H9 (cell line): Measurements from ENCODE around the gene JAKMIP3. TPM values are rescaled to one million over a fixed set of nuclear protein-coding genes. Genes with fewer than 3 reads are reported as not detected.

ENCODE experiments used
- DNase-seq: peaks from one replicate; pipeline ENCODE4 v3.0.0-alpha.2; 2017
- H2AFZ ChIP-seq: one replicate; pipeline ENCODE4 v1.6.1; 2013; ENCODE audit warnings: mild to moderate bottlenecking, low read length, control low read depth, moderate library complexity
- H2AK5ac ChIP-seq: 2 replicates; pipeline ENCODE4 v1.6.1; 2013; ENCODE audit warnings: low read length, control low read depth, mixed read lengths; ENCODE audit not compliant: insufficient read length
- H2BK120ac ChIP-seq: one replicate; pipeline ENCODE4 v1.6.1; 2013; ENCODE audit warnings: low read depth, mild to moderate bottlenecking, low read length, control low read depth, inconsistent platforms; ENCODE audit not compliant: poor library complexity, severe bottlenecking
- H2BK12ac ChIP-seq: 2 replicates; pipeline ENCODE4 v1.6.1; 2013; ENCODE audit warnings: low read length, control low read depth, mixed read lengths, low read depth; ENCODE audit not compliant: insufficient read length
- H2BK15ac ChIP-seq: 2 replicates; pipeline ENCODE4 v1.6.1; 2013; ENCODE audit warnings: low read depth, low read length, control low read depth
- H2BK20ac ChIP-seq: one replicate; pipeline ENCODE4 v1.6.1; 2013; ENCODE audit warnings: low read depth, mild to moderate bottlenecking, low read length, control low read depth, inconsistent platforms; ENCODE audit not compliant: poor library complexity, severe bottlenecking
- H2BK5ac ChIP-seq: 2 replicates; pipeline ENCODE4 v1.6.1; 2013; ENCODE audit warnings: low read length, control low read depth, mixed read lengths; ENCODE audit not compliant: insufficient read length
- H3K14ac ChIP-seq: 2 replicates; pipeline ENCODE4 v1.6.1; 2013; ENCODE audit warnings: low read length, control low read depth; ENCODE audit not compliant: insufficient read depth
- H3K18ac ChIP-seq: 2 replicates; pipeline ENCODE4 v1.6.1; 2013; ENCODE audit warnings: low read depth, mild to moderate bottlenecking, mixed read lengths, low read length, control low read depth; ENCODE audit not compliant: insufficient read length
- H3K23ac ChIP-seq: 2 replicates; pipeline ENCODE4 v1.6.1; 2013; ENCODE audit warnings: low read length, control low read depth, mixed read lengths, low read depth; ENCODE audit not compliant: insufficient read length
- H3K23me2 ChIP-seq: 2 replicates; pipeline ENCODE4 v1.6.1; 2013; ENCODE audit warnings: low read depth, mild to moderate bottlenecking, mixed read lengths, low read length, control low read depth; ENCODE audit not compliant: insufficient read length, poor library complexity, severe bottlenecking
- H3K27ac ChIP-seq: 2 replicates; pipeline ENCODE4 v1.5.1; 2013; ENCODE audit warnings: low read length, control low read depth, mixed read lengths, low read depth; ENCODE audit not compliant: insufficient read length
- H3K27me3 ChIP-seq: 2 replicates; pipeline ENCODE4 v1.6.1; 2013; ENCODE audit warnings: low read length, control low read depth, inconsistent platforms; ENCODE audit not compliant: insufficient read depth
- H3K4ac ChIP-seq: 2 replicates; pipeline ENCODE4 v1.6.1; 2013; ENCODE audit warnings: low read depth, mild to moderate bottlenecking, control low read depth, inconsistent platforms, low read length, moderate library complexity
- H3K4me1 ChIP-seq: 2 replicates; pipeline ENCODE4 v1.6.1; 2013; ENCODE audit warnings: low read length, control low read depth, inconsistent platforms; ENCODE audit not compliant: insufficient read depth
- H3K4me2 ChIP-seq: 2 replicates; pipeline ENCODE4 v1.6.1; 2013; ENCODE audit warnings: low read length, control low read depth, mixed read lengths; ENCODE audit not compliant: insufficient read length, insufficient read depth
- H3K56ac ChIP-seq: 2 replicates; pipeline ENCODE4 v1.6.1; 2013; ENCODE audit warnings: low read depth, mild to moderate bottlenecking, mixed read lengths, low read length, control low read depth; ENCODE audit not compliant: insufficient read length
- H3K79me1 ChIP-seq: 2 replicates; pipeline ENCODE4 v1.6.1; 2013; ENCODE audit warnings: low read depth, mild to moderate bottlenecking, moderate library complexity, low read length, control low read depth, inconsistent platforms; ENCODE audit not compliant: insufficient read depth, poor library complexity, severe bottlenecking
- H3K79me2 ChIP-seq: 2 replicates; pipeline ENCODE4 v1.6.1; 2013; ENCODE audit warnings: low read length, control low read depth, inconsistent platforms; ENCODE audit not compliant: insufficient read depth
- H3K9ac ChIP-seq: 2 replicates; pipeline ENCODE4 v1.6.1; 2013; ENCODE audit warnings: low read length, control low read depth, mixed read lengths; ENCODE audit not compliant: insufficient read length; ENCODE audit errors: extremely low read depth
- H3K9me3 ChIP-seq: one replicate; pipeline ENCODE4 v1.6.1; 2013; ENCODE audit warnings: low read depth, low read length, inconsistent platforms; ENCODE audit not compliant: control insufficient read depth
- H3T11ph ChIP-seq: one replicate; pipeline ENCODE4 v1.6.1; 2013; ENCODE audit warnings: mild to moderate bottlenecking, low read length, control low read depth, inconsistent platforms
- H4K20me1 ChIP-seq: one replicate; pipeline ENCODE4 v1.6.1; 2013; ENCODE audit not compliant: control insufficient read depth, insufficient read length, insufficient read depth
- H4K5ac ChIP-seq: 2 replicates; pipeline ENCODE4 v1.6.1; 2013; ENCODE audit warnings: low read depth, mild to moderate bottlenecking, mixed read lengths, low read length, control low read depth; ENCODE audit not compliant: insufficient read length
- H4K8ac ChIP-seq: replicated peaks from 2 replicates; pipeline ENCODE4 v1.6.1; 2013; ENCODE audit warnings: low read length, control low read depth, mixed read lengths, low read depth; ENCODE audit not compliant: insufficient read length
- H4K91ac ChIP-seq: 2 replicates; pipeline ENCODE4 v1.6.1; 2013; ENCODE audit warnings: low read depth, mild to moderate bottlenecking, moderate library complexity, mixed read lengths, low read length, control low read depth; ENCODE audit not compliant: insufficient read length
- H3K27ac Mint-ChIP-seq, 3 experiments: 2 replicates in 2 of 3; 3 replicates in 1 of 3; pipeline ENCODE4 v1.8.0; 2020 to 2021; ENCODE audit warnings: mixed read lengths in 3 of 3, mild to moderate bottlenecking in 1 of 3, moderate library complexity in 1 of 3
- H3K27me3 Mint-ChIP-seq: 2 replicates; pipeline ENCODE4 v1.8.0; 2021; ENCODE audit warnings: low read depth, mild to moderate bottlenecking, moderate library complexity, mixed read lengths
- H3K36me3 Mint-ChIP-seq, 3 experiments: 2 replicates in 2 of 3; 3 replicates in 1 of 3; pipeline ENCODE4 v1.8.0; 2020 to 2021; ENCODE audit warnings: low read depth in 3 of 3, mixed read lengths in 3 of 3; ENCODE audit not compliant: insufficient read depth in 1 of 3
- H3K4me1 Mint-ChIP-seq, 2 experiments: 2 replicates each; pipeline ENCODE4 v1.8.0; 2020; ENCODE audit warnings: mixed read lengths in 2 of 2
- H3K4me3 Mint-ChIP-seq, 2 experiments: 2 replicates in 1 of 2; 3 replicates in 1 of 2; pipeline ENCODE4 v1.8.0; 2020 to 2021; ENCODE audit warnings: mild to moderate bottlenecking in 2 of 2, mixed read lengths in 2 of 2, moderate library complexity in 1 of 2
- H3K9me3 Mint-ChIP-seq, 2 experiments: 2 replicates in 1 of 2; 3 replicates in 1 of 2; pipeline ENCODE4 v1.8.0; 2020; ENCODE audit warnings: mild to moderate bottlenecking in 2 of 2, mixed read lengths in 2 of 2, moderate library complexity in 1 of 2
- WGBS: extraction: QIAGEN DNeasy Blood & Tissue Kit; methylation state at CpG from one replicate; pipeline ENCODE4 v1.1.7; 2013; ENCODE audit warnings: missing lambda C conversion rate, low lambda C conversion rate, mixed read lengths; ENCODE audit not compliant: insufficient read length; ENCODE audit errors: extremely low coverage; 5-methylcytosine and 5-hydroxymethylcytosine counted together
- total RNA-seq: library from RNA; stranded (reverse); gene quantifications from 2 replicates; pipeline ENCODE4 v1.2.1, GENCODE V29; 2021
- TF ChIP-seq, protein P1 (sequence below): fragments of 200-600 bp; sonication (generic); conservative IDR thresholded peaks from 3 replicates; pipeline ENCODE4 v1.8.0; 2021; ENCODE audit warnings: antibody characterized with exemption, mild to moderate bottlenecking

Gene JAKMIP3
- total RNA-seq, 1 experiment from 2014 or later: 0.50 TPM

DNA sequence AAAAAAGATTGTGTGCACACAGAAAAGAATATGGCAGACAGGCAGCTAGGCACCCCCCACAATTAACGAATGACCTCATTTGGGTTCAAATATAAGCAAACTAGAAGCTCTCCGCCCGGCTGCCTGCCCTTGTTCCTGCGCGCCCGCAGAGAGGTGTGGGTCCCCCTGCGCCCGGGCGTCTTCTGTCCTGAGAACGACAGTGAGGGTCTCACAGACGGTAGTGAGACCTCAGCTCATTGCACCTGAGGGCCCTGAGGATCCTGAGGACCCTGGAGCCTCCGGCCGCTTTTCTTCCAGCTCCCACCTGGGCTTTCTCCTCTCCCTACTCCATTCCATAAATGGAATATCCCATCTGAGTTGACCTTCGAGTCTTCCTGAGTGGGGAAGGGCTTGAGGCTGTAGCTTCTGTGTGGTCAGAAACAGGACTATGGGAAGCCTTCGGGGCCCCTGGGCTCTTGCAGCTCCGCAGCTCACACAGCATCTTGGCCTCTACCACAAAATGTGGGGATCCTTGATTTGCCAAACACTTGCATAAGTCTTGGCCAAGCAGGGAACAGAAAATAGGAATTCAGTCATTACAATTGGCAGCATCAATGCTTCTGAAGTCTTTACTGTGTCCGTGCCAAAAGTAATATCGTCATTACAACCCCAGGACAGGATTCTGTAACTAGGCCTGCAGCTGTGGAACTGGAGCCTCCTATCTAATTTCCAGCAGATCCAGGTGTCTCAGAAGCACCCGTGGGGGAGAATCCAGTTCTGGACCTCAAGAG is 43.8 kb downstream of the JAKMIP3 start:
- no peak overlapping the region for H3K4me2 ChIP-seq

More for the DNA sequence above, 43.8 kb downstream of the JAKMIP3 start:
- H3K27ac ChIP-seq: no peak overlapping the region
- H4K20me1 ChIP-seq: no peaks in the 10 kb centered on the region
- no peaks in the 10 kb centered on the region for H3K79me1 ChIP-seq
- H3K27ac Mint-ChIP-seq: no peak overlapping the region
- H3K27me3 Mint-ChIP-seq: no peaks in the 10 kb centered on the region
- no peak overlapping the region for H4K91ac ChIP-seq
- no peak overlapping the region for H2BK120ac ChIP-seq
- H2AK5ac ChIP-seq: no peak overlapping the region
- no peak overlapping the region for H2BK12ac ChIP-seq
- H3T11ph ChIP-seq: no peak overlapping the region
- no peak overlapping the region for H3K4me3 Mint-ChIP-seq
- no peaks in the 10 kb centered on the region for H3K79me2 ChIP-seq
- no peaks in the 10 kb centered on the region for H3K4me1 ChIP-seq
- H3K27me3 ChIP-seq: no peaks in the 10 kb centered on the region
- H3K4ac ChIP-seq: no peak overlapping the region
- H3K23me2 ChIP-seq: no peaks in the 10 kb centered on the region
- no CpG with 5 or more reads among the region's 19 CpGs for WGBS
- no peaks in the 10 kb centered on the region; a peak in 1 of 4 replicates for H3K4me1 Mint-ChIP-seq
- H3K36me3 Mint-ChIP-seq: peaks cover 0 to 2% (median 0%) of the 10 kb centered on the region in 3 experiments; a peak in 1 of 7 replicates
- H3K9me3 ChIP-seq: no peaks in the 10 kb centered on the region
- H3K9ac ChIP-seq: no peak overlapping the region
- no peak overlapping the region for H4K8ac ChIP-seq
- H3K14ac ChIP-seq: no peak overlapping the region
- no peak overlapping the region for H2BK5ac ChIP-seq
- H2BK20ac ChIP-seq: no peak overlapping the region
- H4K5ac ChIP-seq: no peak overlapping the region
- no peak overlapping the region for H3K23ac ChIP-seq
- peak; percentile 18 for DNase-seq
- H2AFZ ChIP-seq: no peak overlapping the region
- H2BK15ac ChIP-seq: no peak overlapping the region
- no peak overlapping the region for H3K18ac ChIP-seq
- TF ChIP-seq, protein P1, sequence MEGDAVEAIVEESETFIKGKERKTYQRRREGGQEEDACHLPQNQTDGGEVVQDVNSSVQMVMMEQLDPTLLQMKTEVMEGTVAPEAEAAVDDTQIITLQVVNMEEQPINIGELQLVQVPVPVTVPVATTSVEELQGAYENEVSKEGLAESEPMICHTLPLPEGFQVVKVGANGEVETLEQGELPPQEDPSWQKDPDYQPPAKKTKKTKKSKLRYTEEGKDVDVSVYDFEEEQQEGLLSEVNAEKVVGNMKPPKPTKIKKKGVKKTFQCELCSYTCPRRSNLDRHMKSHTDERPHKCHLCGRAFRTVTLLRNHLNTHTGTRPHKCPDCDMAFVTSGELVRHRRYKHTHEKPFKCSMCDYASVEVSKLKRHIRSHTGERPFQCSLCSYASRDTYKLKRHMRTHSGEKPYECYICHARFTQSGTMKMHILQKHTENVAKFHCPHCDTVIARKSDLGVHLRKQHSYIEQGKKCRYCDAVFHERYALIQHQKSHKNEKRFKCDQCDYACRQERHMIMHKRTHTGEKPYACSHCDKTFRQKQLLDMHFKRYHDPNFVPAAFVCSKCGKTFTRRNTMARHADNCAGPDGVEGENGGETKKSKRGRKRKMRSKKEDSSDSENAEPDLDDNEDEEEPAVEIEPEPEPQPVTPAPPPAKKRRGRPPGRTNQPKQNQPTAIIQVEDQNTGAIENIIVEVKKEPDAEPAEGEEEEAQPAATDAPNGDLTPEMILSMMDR: no peak
- H3K9me3 Mint-ChIP-seq: no peaks in the 10 kb centered on the region
- no peak overlapping the region for H3K56ac ChIP-seq
